HCT116 (cell line): ENCODE measurements around the gene LBHD1.

ENCODE experiments used
- CEBPB ChIP-seq: IDR thresholded peaks from 2 replicates; pipeline ENCODE4 v1.6.1; 2012; ENCODE audit warnings: low read depth
- CTCF ChIP-seq, 3 experiments: fragments of 200-600 bp in 1 of 3; sonication (generic) in 1 of 3; IDR thresholded peaks in 2 of 3; conservative IDR thresholded peaks in 1 of 3; 2 replicates each; pipeline ENCODE4 v1.5.1; 2012 to 2017; ENCODE audit warnings: low read depth in 2 of 3, low read length in 2 of 3, antibody characterized with exemption in 1 of 3, borderline replicate concordance in 1 of 3, control low read depth in 1 of 3, mild to moderate bottlenecking in 1 of 3, mixed read lengths in 1 of 3, mixed run types in 1 of 3, moderate library complexity in 1 of 3; ENCODE audit not compliant: insufficient read depth in 1 of 3
- POLR2A ChIP-seq: IDR thresholded peaks from 2 replicates; pipeline ENCODE4 v1.7.0; 2011; ENCODE audit warnings: borderline replicate concordance; ENCODE audit not compliant: insufficient read depth, insufficient read length; ENCODE audit errors: extremely low read depth
- SP1 ChIP-seq: IDR thresholded peaks from 2 replicates; pipeline ENCODE4 v1.6.1; 2012; ENCODE audit warnings: low read depth
- SRF ChIP-seq: IDR thresholded peaks from 2 replicates; pipeline ENCODE4 v1.6.1; 2012; ENCODE audit warnings: low read depth
- TF ChIP-seq, protein P1 (sequence below): IDR thresholded peaks from 2 replicates; pipeline ENCODE4 v1.6.1; 2012

DNA sequence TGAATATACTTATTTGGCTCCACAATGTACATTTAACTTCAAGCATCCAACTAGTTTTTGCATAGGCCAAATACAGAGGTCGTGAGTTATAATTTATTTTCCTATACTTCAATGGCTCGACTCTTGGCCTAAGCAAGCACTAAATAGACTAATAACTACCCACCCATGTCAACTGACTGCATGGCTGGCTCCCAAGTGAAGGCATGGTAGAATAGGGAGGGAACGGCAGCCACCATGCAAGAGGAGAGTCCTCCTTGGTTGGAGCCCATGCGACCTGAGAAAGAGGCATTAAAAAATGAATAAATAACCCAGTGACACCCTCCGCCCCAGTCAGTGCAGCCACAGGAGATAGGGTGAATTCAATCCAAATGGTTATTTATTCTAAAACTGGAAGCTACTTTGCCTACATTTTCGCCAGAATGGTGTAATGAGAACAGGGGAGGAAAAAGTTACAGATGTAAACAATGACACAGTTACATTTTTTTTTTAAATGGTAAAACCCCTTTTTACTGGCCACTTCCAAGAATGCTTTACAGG lies 40.3 kb upstream of the LBHD1 start:
- TF ChIP-seq POLR2A (no peak), SRF (no peak), SP1 (no peak), CTCF (IDR thresholded peaks at IDR 0.05 in 2 of 3, conservative IDR thresholded peaks at IDR 0.05 in 1 of 3; ENCODE audit: borderline replicate concordance in 1 of 3, insufficient read depth in 1 of 3, low read depth in 2 of 3, low read length in 2 of 3) (no peak), CEBPB (no peak)
- TF ChIP-seq, protein P1, sequence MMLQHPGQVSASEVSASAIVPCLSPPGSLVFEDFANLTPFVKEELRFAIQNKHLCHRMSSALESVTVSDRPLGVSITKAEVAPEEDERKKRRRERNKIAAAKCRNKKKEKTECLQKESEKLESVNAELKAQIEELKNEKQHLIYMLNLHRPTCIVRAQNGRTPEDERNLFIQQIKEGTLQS, result no peak
